Measurements from ENCODE around the gene INPP4B. TPM values are rescaled to one million over a fixed set of nuclear protein-coding genes. Genes with fewer than 3 reads are reported as not detected.

Gene INPP4B
- total RNA-seq, 1 donor from 2014 or later = 78.7 TPM

GRCh38 chr4:142728233-142728632, 117.9 kb downstream of the INPP4B start:
- DNase-seq (ENCODE audit: low spot score) = no peak

DNA sequence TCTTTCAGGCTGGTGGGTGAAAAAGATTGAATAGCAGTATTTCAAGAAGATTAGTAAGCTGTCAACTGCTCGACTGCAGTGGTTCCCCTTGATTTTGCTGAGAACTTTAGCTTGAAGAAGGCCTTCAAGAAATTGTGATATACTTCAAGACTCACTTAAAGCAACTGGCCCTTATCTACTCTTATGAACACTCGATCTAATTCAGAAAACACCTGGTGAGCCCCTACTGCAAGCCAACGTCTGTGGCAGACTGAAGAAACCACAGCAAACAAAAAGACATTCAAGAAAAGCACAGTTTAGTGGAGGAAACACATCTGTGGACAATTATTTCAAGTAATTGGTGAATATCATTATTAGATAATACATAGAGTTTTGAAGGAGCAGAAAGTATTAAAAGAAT, 119.0 kb downstream of the INPP4B start:
- DNase-seq (ENCODE audit: low spot score) = no peak

DNA sequence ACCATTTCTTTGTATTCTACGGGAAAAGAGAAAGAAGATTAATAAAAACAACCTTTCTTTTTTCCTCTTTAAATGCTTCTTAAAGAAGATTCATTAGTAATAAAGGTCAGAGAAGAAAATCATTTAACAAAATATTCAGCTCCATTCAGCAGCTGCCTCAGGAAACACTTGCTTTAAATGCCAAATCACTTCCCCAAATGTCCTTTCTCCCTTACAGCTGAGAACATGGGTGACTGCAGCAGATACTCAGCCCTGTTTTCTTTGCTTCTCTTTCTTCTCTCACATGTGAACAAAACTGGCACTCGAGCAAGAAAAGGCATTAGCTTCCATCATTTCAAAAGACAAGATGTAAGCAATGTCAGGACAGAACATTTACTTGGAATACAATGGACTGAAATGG, 120.2 kb downstream of the INPP4B start:
- no peak for DNase-seq (ENCODE audit: low spot score)

GRCh38 chr4:142721187-142721586, 124.9 kb downstream of the INPP4B start:
- DNase-seq (ENCODE audit: low spot score) = peak; percentile 40

GRCh38 chr4:142719854-142720541, 126.1 kb downstream of the INPP4B start:
- peak; percentile 29 for DNase-seq (ENCODE audit: low spot score)

DNA sequence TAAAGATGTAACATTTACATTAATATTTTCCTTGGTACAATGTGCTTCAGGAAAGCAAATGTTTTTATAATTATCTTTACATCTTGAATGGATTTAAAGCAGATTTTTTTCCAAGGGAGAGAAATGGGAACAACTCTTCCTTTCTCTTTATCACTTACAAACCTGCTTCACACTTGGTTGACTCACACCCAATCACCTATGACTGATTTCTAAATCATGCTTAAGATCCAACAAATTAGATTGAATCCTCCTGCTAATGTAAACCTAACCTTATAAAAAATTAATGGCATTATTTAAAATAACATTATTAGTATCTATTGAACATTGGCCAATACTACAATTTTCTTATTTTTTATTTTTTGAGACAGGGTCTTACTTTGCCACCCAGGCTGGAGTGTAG, 127.1 kb downstream of the INPP4B start:
- no peak for DNase-seq (ENCODE audit: low spot score)

GRCh38 chr4:142715727-142716126, 130.4 kb downstream of the INPP4B start:
- DNase-seq (ENCODE audit: low spot score) = no peak

DNA sequence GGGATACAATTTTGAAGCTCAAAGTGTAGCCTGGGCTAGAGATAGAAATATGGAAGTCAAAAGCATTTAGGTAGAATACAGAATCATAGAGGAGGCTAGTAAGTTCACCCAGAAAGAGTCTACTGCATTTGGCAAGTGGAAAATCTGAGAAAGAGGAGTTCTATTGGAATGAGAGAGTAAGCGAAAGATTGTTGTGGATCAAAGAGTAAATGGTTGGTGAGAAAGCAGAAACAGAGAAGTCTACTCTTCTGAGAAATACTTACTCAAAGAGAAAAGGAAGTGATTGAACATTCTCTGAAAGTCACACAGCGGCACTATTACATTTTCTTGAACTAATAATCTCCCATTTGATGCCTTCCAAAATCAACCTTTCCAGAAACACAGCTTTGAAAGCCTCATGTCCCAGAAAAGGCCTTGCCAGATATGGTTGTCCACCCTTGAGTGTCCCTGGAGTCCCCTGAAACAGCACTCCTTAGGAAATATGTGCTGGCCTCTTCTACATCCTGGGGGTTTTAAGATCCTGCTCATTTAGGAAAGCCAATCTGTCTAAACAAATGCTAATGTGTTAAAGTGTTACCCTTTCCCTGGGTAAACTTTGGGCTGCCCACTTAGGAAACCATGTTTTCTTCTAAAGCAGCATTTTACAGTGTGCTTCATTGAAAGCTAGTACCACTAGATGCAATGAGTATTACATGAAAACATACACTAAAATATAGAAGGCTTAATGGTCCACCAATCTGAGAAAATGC, 132.6 kb downstream of the INPP4B start:
- DNase-seq (ENCODE audit: low spot score) = no peak

- DNase-seq (ENCODE audit: low spot score) = no peak
Measured at GRCh38 chr4:142708231-142708630, 137.9 kb downstream of the INPP4B start.

GRCh38 chr4:142707401-142707800, 138.7 kb downstream of the INPP4B start:
- no peak for DNase-seq (ENCODE audit: low spot score)

- DNase-seq (ENCODE audit: low spot score) = no peak
Measured at GRCh38 chr4:142706381-142706780, 139.7 kb downstream of the INPP4B start.

GRCh38 chr4:142705820-142706219, 140.3 kb downstream of the INPP4B start:
- no peak for DNase-seq (ENCODE audit: low spot score)

GRCh38 chr4:142703694-142704309, 142.3 kb downstream of the INPP4B start:
- no peak for DNase-seq (ENCODE audit: low spot score)

DNA sequence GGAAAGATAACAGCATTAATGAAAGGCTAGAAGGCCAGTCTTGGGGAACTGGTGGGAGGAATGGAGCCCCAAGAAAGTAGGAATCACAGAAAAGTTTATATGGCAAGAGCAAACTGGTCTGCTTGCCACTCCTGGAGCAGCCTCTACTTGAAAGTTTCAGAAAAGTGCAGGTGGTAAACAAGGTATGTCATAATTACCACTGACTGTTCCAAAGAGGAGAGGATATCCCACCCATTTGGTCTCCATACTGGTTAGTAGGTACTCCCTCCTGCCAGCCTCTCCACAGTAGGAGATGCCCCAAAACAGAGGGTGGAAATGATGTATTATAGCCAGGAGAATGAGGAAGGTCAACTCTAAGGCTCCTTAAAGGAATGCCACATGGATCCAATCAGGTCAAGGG, 145.1 kb downstream of the INPP4B start:
- no peak for DNase-seq (ENCODE audit: low spot score)

DNA sequence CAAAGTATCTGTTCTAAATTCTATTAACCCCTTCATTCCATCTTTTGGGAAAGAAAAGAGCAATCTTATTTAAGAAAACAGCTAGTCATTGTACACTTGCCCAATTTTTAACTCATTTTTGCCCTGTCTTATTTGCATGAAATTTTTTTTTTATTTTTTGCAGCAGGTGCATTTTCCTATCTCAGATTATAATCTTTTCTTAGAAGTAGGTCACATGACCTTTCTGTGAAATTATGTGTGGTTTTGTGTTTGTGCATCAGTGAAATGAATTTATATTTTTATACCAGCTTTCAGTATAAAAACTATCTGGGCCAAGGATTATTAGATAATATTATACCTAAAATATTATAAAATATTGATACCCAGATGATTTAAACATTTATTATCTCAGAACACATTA, 145.6 kb downstream of the INPP4B start:
- no peak for DNase-seq (ENCODE audit: low spot score)

GRCh38 chr4:142698552-142698951, 147.5 kb downstream of the INPP4B start:
- DNase-seq (ENCODE audit: low spot score) = no peak

- no peak for DNase-seq (ENCODE audit: low spot score)
Measured at GRCh38 chr4:142697928-142698327, 148.2 kb downstream of the INPP4B start.

- DNase-seq (ENCODE audit: low spot score) = no peak
Measured at GRCh38 chr4:142697320-142697719, 148.8 kb downstream of the INPP4B start.

- DNase-seq (ENCODE audit: low spot score) = no peak
Measured at GRCh38 chr4:142696334-142697122, 149.6 kb downstream of the INPP4B start.

DNA sequence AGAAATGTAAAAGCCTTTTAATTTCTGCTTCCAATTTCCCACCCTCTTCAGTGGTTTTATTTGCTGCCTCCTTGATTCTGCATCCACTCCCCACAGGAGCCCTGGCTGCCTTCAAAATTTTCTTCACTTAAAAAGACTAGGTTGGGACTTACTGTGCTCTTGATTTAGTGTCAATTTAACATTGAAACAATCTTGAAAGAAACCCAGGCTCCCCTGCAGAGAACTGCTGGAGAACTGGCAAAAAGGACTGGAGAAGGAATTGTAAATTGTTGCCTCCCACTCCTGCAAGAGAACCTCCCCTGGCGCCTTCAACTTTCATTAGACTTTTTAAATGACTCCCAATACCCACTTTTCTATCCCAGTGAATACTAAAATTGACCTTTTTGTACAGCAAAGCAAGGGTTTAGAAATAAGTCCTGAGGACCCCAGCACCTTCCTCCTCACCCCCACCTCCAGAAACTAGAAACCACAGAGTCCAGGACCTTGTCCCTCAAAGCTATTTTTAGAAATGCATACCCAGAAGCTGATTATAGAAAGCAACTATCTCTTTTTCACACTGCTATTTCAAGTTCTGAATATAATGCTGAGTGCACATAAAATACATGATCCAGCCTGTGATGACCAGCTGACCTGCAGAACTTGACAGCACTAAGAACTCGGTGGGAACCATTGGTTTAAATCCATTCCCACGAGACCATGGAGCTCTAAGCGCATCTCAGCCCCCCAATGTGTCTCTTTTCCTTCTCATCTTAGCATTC, 155.5 kb downstream of the INPP4B start:
- no peak for DNase-seq (ENCODE audit: low spot score)

- DNase-seq (ENCODE audit: low spot score) = no peak
Measured at GRCh38 chr4:142687547-142688275, 158.4 kb downstream of the INPP4B start.

Measured in umbilical cord (tissue), 2 donors.